Loucy (cell line): ENCODE measurements around the gene PRMT3.

Source experiments
- H2AFZ ChIP-seq: fragments of 200-600 bp; sonication (generic); 2 replicates; pipeline ENCODE4 v1.6.0; 2016; ENCODE audit warnings: antibody characterized with exemption, mild to moderate bottlenecking, low read length, moderate library complexity
- H3F3A ChIP-seq: fragments of 200-600 bp; 2 replicates; pipeline ENCODE4 v1.6.0; 2016; ENCODE audit warnings: antibody characterized with exemption, low read depth, mild to moderate bottlenecking
- H3K27me3 ChIP-seq: fragments of 200-600 bp; sonication (generic); 2 replicates; pipeline ENCODE4 v1.6.1; 2014; ENCODE audit warnings: low read length, mild to moderate bottlenecking; ENCODE audit not compliant: insufficient read depth, poor library complexity, severe bottlenecking
- H3K36me3 ChIP-seq: fragments of 200-600 bp; sonication (generic); 2 replicates; pipeline ENCODE4 v1.6.1; 2016; ENCODE audit warnings: low read length; ENCODE audit not compliant: insufficient read depth
- H3K4me1 ChIP-seq: fragments of 200-600 bp; sonication (generic); 2 replicates; pipeline ENCODE4 v1.5.1; 2014; ENCODE audit warnings: low read length, mild to moderate bottlenecking; ENCODE audit not compliant: insufficient read depth, poor library complexity, severe bottlenecking
- H3K4me2 ChIP-seq: fragments of 200-600 bp; sonication (generic); 2 replicates; pipeline ENCODE4 v1.6.0; 2014; ENCODE audit warnings: antibody characterized with exemption, low read length, low read depth, mild to moderate bottlenecking; ENCODE audit not compliant: poor library complexity, severe bottlenecking
- H3K4me3 ChIP-seq: fragments of 200-600 bp; sonication (generic); 2 replicates; pipeline ENCODE4 v1.5.1; 2014; ENCODE audit warnings: low read length, mild to moderate bottlenecking, mixed read lengths; ENCODE audit not compliant: poor library complexity, severe bottlenecking
- H3K79me2 ChIP-seq: fragments of 200-600 bp; sonication (generic); 2 replicates; pipeline ENCODE4 v1.6.1; 2014; ENCODE audit warnings: low read length; ENCODE audit not compliant: insufficient read depth
- H3K9ac ChIP-seq: fragments of 200-600 bp; sonication (generic); 2 replicates; pipeline ENCODE4 v1.6.0; 2014; ENCODE audit warnings: mild to moderate bottlenecking, low read depth, low read length, moderate library complexity; ENCODE audit not compliant: poor library complexity, severe bottlenecking
- H3K9me2 ChIP-seq: fragments of 200-600 bp; sonication (generic); replicated peaks from 2 replicates; pipeline ENCODE4 v1.6.1; 2016; ENCODE audit warnings: low read depth, low read length, mixed read lengths
- H3K9me3 ChIP-seq: fragments of 200-600 bp; sonication (generic); 2 replicates; pipeline ENCODE4 v1.6.1; 2014; ENCODE audit warnings: mild to moderate bottlenecking, antibody characterized with exemption, low read length, low read depth; ENCODE audit not compliant: insufficient read depth
- H4K20me1 ChIP-seq: fragments of 200-600 bp; sonication (generic); 2 replicates; pipeline ENCODE4 v1.6.0; 2014; ENCODE audit warnings: antibody characterized with exemption, low read length, mild to moderate bottlenecking; ENCODE audit not compliant: insufficient read depth, poor library complexity, severe bottlenecking
- CTCF ChIP-seq: fragments of 200-600 bp; sonication (generic); conservative IDR thresholded peaks from 2 replicates; pipeline ENCODE4 v1.5.1; 2014; ENCODE audit warnings: mild to moderate bottlenecking, antibody characterized with exemption, low read length
- EZH2phosphoT487 ChIP-seq: fragments of 200-600 bp; IDR thresholded peaks from 2 replicates; pipeline ENCODE4 v1.6.1; 2018; ENCODE audit warnings: antibody characterized with exemption, mild to moderate bottlenecking, moderate library complexity, borderline replicate concordance

The PRMT3 gene

GRCh38 chr11:20511982-20512381, 124.5 kb downstream of the PRMT3 start:
- no peaks in the 10 kb centered on the region for H3K9me2 ChIP-seq
- no peaks in the 10 kb centered on the region for H3F3A ChIP-seq
- H3K4me1 ChIP-seq = no peaks in the 10 kb centered on the region
- H3K9ac ChIP-seq = no peak overlapping the region
- no peaks in the 10 kb centered on the region; the same call in 1 of the 2 replicates for H3K36me3 ChIP-seq
- no peak overlapping the region for H3K4me3 ChIP-seq
- H3K27me3 ChIP-seq = no peaks in the 10 kb centered on the region
- no peaks in the 10 kb centered on the region for H3K9me3 ChIP-seq
- H4K20me1 ChIP-seq = no peaks in the 10 kb centered on the region
- no peak overlapping the region for H3K4me2 ChIP-seq
- H2AFZ ChIP-seq = no peak overlapping the region
- TF ChIP-seq EZH2phosphoT487 = no peak
- H3K79me2 ChIP-seq = no peaks in the 10 kb centered on the region

DNA sequence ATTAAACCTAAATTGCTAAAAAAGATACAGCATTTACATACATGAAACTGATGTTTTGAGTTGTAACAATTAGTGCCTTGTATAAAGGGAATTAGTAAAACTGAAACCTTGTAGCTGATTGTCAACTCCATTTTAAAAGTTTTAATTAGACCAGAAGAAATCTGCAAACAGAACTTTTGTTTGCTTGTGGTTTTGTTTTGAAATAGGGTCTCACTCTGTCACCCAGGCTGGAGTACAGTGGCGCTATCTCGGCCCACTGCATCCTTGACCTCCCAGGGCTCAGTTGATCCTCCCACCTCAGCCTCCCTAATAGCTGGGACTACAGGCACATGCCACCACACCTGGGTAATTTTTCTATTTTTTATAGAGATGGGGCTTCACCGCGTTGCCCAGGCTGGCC, 125.4 kb downstream of the PRMT3 start:
- H3F3A ChIP-seq = no peaks in the 10 kb centered on the region
- no peaks in the 10 kb centered on the region for H3K4me1 ChIP-seq
- no peaks in the 10 kb centered on the region for H3K9me2 ChIP-seq
- no peak overlapping the region for H3K4me3 ChIP-seq
- no peaks in the 10 kb centered on the region; the same call in 1 of the 2 replicates for H3K36me3 ChIP-seq
- no peaks in the 10 kb centered on the region for H3K27me3 ChIP-seq
- no peaks in the 10 kb centered on the region for H4K20me1 ChIP-seq
- no peaks in the 10 kb centered on the region for H3K79me2 ChIP-seq
- TF ChIP-seq EZH2phosphoT487 = no peak
- TF ChIP-seq CTCF = no peak
- H3K9me3 ChIP-seq = no peaks in the 10 kb centered on the region
- no peak overlapping the region for H3K4me2 ChIP-seq
- H3K9ac ChIP-seq = no peak overlapping the region
- H2AFZ ChIP-seq = no peak overlapping the region

DNA sequence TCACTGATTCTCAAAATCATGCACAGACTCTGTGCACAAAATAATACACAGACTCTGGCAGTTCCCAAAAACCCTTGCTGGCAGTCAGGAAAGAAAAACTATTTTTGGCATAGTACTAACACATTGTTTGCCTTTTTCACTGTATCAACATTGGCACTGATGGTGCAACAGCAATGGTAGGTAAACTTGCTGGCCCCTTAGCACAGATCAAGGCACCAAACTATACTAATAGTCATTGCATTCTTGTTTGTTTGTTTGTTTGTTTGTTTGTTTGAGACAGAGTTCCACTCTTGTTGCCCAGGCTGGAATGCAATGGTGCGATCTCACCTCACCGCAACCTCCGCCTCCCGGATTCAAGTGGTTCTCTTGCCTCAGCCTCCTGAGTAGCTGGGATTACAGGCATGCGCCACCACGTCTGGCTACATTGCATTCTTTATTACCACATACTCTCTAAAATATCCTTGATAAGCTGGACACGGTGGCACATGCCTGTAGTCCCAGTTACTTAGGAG, 130.9 kb downstream of the PRMT3 start:
- H3K79me2 ChIP-seq = no peaks in the 10 kb centered on the region
- no peak overlapping the region for H3K9ac ChIP-seq
- no peak for TF ChIP-seq EZH2phosphoT487
- TF ChIP-seq CTCF = no peak
- no peaks in the 10 kb centered on the region for H4K20me1 ChIP-seq
- no peaks in the 10 kb centered on the region for H3K4me1 ChIP-seq
- H3K4me3 ChIP-seq = no peak overlapping the region
- no peaks in the 10 kb centered on the region for H3K9me3 ChIP-seq
- no peaks in the 10 kb centered on the region for H3F3A ChIP-seq
- no peaks in the 10 kb centered on the region for H3K9me2 ChIP-seq
- H2AFZ ChIP-seq = no peak overlapping the region
- H3K27me3 ChIP-seq = no peaks in the 10 kb centered on the region
- H3K36me3 ChIP-seq = no peaks in the 10 kb centered on the region
- no peak overlapping the region for H3K4me2 ChIP-seq

- Histone ChIP-seq H3K4me2 (no peak overlapping the region), H3K79me2 (no peaks in the 10 kb centered on the region), H3K4me1 (no peaks in the 10 kb centered on the region), H3K27me3 (no peaks in the 10 kb centered on the region), H3K4me3 (no peak overlapping the region), H4K20me1 (no peaks in the 10 kb centered on the region), H3K9ac (no peak overlapping the region), H3K36me3 (no peaks in the 10 kb centered on the region), H3K9me2 (no peaks in the 10 kb centered on the region), H3F3A (no peaks in the 10 kb centered on the region), H3K9me3 (no peaks in the 10 kb centered on the region), H2AFZ (no peak overlapping the region)
- TF ChIP-seq EZH2phosphoT487 (no peak), CTCF (no peak)
These were observed 135.0 kb downstream of the PRMT3 start for GRCh38 chr11:20522536-20522935.
